Stimulated activated memory B cell treated with anti-CD40 and anti-IgM and Interleukin-4, amounts not matched to agents 10 μg/mL and 1 μg/mL and 100 μg/mL, for 72 hours (primary cell): ENCODE measurements around the gene CLDN6.
A peak's percentile ranks its signal among the peaks of the same experiment; 100 is the strongest.
"Not testable (repeated sequence)": the region's sequence is repeated elsewhere in the genome, so short reads cannot be mapped to it uniquely, and the experiment has no call there.

ENCODE experiments used
- ATAC-seq: fragments of 150-1000 bp; cut with Tn5 transposase; 2 replicates; pipeline ENCODE4 v1.10.0; 2021
- H3K27ac Mint-ChIP-seq: one replicate; pipeline ENCODE4 v1.8.0; 2022; ENCODE audit warnings: mild to moderate bottlenecking, mixed read lengths
- H3K27me3 Mint-ChIP-seq: one replicate; pipeline ENCODE4 v1.8.0; 2022; ENCODE audit warnings: mixed read lengths
- H3K36me3 Mint-ChIP-seq: one replicate; pipeline ENCODE4 v1.8.0; 2022; ENCODE audit warnings: mixed read lengths
- H3K4me1 Mint-ChIP-seq: one replicate; pipeline ENCODE4 v1.8.0; 2022; ENCODE audit warnings: mixed read lengths
- H3K4me3 Mint-ChIP-seq: one replicate; pipeline ENCODE4 v1.8.0; 2022; ENCODE audit warnings: mild to moderate bottlenecking, moderate library complexity, mixed read lengths
- H3K9me3 Mint-ChIP-seq: one replicate; pipeline ENCODE4 v1.8.0; 2022; ENCODE audit warnings: mixed read lengths

The CLDN6 gene

GRCh38 chr16:3056336-3057180, 38.6 kb upstream of the CLDN6 start:
- H3K4me1 Mint-ChIP-seq = peaks cover 30% of the 10 kb centered on the region
- no peak for ATAC-seq

DNA sequence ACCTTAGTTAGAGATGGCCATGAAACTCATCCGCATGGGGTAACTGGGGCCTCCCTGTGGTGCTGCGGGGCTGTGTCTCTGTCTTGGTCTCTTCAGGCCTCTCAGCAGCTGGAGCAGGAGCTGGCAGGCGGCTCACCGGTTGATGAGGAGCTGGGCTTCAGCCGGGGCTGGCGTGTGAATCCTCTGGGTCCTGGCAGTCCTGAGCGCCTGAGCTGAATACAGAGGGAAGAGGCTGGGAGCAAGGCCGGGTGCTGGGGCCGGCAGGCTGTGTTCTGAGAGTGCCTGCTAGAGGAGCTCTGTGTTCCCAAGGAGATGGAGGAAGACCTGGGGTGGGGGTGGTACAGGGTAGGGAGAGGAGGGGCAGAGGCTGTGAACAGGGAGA, 37.7 kb upstream of the CLDN6 start:
- ATAC-seq, H3K9me3 Mint-ChIP-seq, H3K27me3 Mint-ChIP-seq, H3K27ac Mint-ChIP-seq, H3K36me3 Mint-ChIP-seq, H3K4me3 Mint-ChIP-seq: not testable (repeated sequence)
- peaks cover 30% of the 10 kb centered on the region for H3K4me1 Mint-ChIP-seq

More at GRCh38 chr16:3056336-3057180, 38.6 kb upstream of the CLDN6 start:
- no peaks in the 10 kb centered on the region for H3K9me3 Mint-ChIP-seq
- peaks cover 9% of the 10 kb centered on the region for H3K36me3 Mint-ChIP-seq
- H3K27me3 Mint-ChIP-seq = no peaks in the 10 kb centered on the region
- no peak overlapping the region for H3K4me3 Mint-ChIP-seq
- H3K27ac Mint-ChIP-seq = no peak overlapping the region

- Mint-ChIP-seq H3K27ac (no peak overlapping the region), H3K9me3 (no peaks in the 10 kb centered on the region), H3K4me3 (no peak overlapping the region), H3K36me3 (peaks cover 9% of the 10 kb centered on the region), H3K27me3 (no peaks in the 10 kb centered on the region), H3K4me1 (peaks cover 30% of the 10 kb centered on the region)
- no peak for ATAC-seq
Observed at GRCh38 chr16:3054965-3055733, 37.2 kb upstream of the CLDN6 start.

- not testable (repeated sequence) for H3K36me3 Mint-ChIP-seq, H3K27ac Mint-ChIP-seq, ATAC-seq, H3K4me3 Mint-ChIP-seq, H3K9me3 Mint-ChIP-seq
- Mint-ChIP-seq H3K4me1 (peaks cover 26% of the 10 kb centered on the region), H3K27me3 (peaks cover 12% of the 10 kb centered on the region)
Observed at GRCh38 chr16:3053330-3053710, 35.3 kb upstream of the CLDN6 start.

DNA sequence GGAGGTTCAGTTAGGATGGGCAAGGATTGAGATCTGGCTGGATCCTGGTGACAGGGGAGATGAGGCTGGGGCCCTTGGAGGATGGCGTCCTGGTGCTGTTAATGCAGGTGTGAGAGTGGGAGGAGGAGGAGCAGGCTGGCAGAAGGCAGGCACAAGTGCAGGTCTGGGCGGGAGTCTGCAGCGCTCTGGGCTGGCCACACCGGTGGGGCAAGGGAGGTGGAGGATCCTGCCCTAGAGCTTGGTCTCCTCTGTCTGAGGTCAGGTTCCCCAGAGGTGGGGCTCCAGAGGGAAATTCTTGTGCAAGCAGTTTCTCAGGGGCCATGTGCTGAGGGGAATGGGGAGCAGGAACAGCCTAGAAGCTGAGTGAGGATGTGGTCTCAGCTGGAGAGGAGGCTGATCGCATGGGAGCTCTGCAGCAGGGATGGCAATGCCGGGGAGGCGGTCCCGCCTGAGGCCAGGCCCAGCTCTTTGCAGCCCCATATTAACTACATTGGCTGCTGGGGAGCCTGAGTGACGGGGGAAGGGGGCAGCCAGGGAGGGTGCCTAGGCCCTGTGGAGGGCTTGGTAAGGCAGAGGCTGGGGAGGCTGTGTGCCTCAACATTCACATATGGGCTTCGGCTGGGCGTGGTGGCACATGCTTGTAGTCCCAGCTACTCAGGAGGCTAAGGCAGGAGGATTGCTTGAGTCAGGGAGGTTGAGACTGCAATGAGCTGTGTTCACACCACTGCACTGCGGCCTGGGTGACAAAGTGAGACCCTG, 34.8 kb upstream of the CLDN6 start:
- not testable (repeated sequence) for ATAC-seq, H3K36me3 Mint-ChIP-seq, H3K9me3 Mint-ChIP-seq, H3K27ac Mint-ChIP-seq, H3K4me3 Mint-ChIP-seq
- peaks cover 18% of the 10 kb centered on the region for H3K27me3 Mint-ChIP-seq
- H3K4me1 Mint-ChIP-seq = peaks cover 29% of the 10 kb centered on the region

- Mint-ChIP-seq H3K4me1 (peaks cover 29% of the 10 kb centered on the region), H3K36me3 (peaks cover 9% of the 10 kb centered on the region), H3K4me3 (no peak overlapping the region), H3K27me3 (peaks cover 18% of the 10 kb centered on the region), H3K27ac (no peak overlapping the region), H3K9me3 (no peaks in the 10 kb centered on the region)
- no peak for ATAC-seq
Observed at GRCh38 chr16:3051494-3051893, 33.5 kb upstream of the CLDN6 start.

- Mint-ChIP-seq H3K4me3 (no peak overlapping the region), H3K4me1 (peaks cover 30% of the 10 kb centered on the region), H3K36me3 (peaks cover 9% of the 10 kb centered on the region), H3K9me3 (no peaks in the 10 kb centered on the region), H3K27me3 (peaks cover 18% of the 10 kb centered on the region), H3K27ac (no peak overlapping the region)
- ATAC-seq = no peak
Observed at GRCh38 chr16:3051009-3051408, 33.0 kb upstream of the CLDN6 start.

GRCh38 chr16:3050487-3050886, 32.5 kb upstream of the CLDN6 start:
- H3K9me3 Mint-ChIP-seq = no peaks in the 10 kb centered on the region
- H3K36me3 Mint-ChIP-seq = peaks cover 9% of the 10 kb centered on the region
- H3K4me1 Mint-ChIP-seq = peaks cover 30% of the 10 kb centered on the region
- peaks cover 21% of the 10 kb centered on the region for H3K27me3 Mint-ChIP-seq
- H3K4me3 Mint-ChIP-seq = no peak overlapping the region
- ATAC-seq = no peak
- H3K27ac Mint-ChIP-seq = no peak overlapping the region

GRCh38 chr16:3049921-3050481, 32.0 kb upstream of the CLDN6 start:
- Mint-ChIP-seq H3K4me1 (peaks cover 30% of the 10 kb centered on the region), H3K27ac (no peak overlapping the region), H3K36me3 (peaks cover 9% of the 10 kb centered on the region), H3K27me3 (peaks cover 26% of the 10 kb centered on the region), H3K4me3 (no peak overlapping the region), H3K9me3 (no peaks in the 10 kb centered on the region)
- no peak for ATAC-seq

DNA sequence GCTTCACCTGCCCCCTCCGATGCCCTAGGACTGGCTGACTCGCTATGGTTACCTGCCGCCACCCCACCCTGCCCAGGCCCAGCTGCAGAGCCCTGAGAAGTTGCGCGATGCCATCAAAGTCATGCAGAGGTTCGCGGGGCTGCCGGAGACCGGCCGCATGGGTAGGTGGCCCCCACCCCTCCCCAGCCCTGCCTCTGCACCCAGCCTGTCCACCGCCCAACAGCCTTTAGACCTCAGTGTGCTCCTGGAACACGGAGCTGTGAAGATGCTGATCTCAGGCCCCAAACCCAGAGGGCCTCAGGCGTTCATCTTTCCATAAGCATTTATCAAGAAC, 29.4 kb upstream of the CLDN6 start:
- Mint-ChIP-seq H3K27me3 (peaks cover 50% of the 10 kb centered on the region), H3K27ac (no peak overlapping the region), H3K4me3 (no peak overlapping the region), H3K4me1 (peaks cover 23% of the 10 kb centered on the region), H3K36me3 (no peaks in the 10 kb centered on the region), H3K9me3 (no peaks in the 10 kb centered on the region)
- no peak for ATAC-seq

GRCh38 chr16:3046641-3047386, 28.8 kb upstream of the CLDN6 start:
- Mint-ChIP-seq H3K4me3 (peak overlapping the region; percentile 15), H3K4me1 (peaks cover 23% of the 10 kb centered on the region), H3K27me3 (peaks cover 50% of the 10 kb centered on the region), H3K9me3 (no peaks in the 10 kb centered on the region), H3K36me3 (no peaks in the 10 kb centered on the region), H3K27ac (no peak overlapping the region)
- no peak for ATAC-seq

DNA sequence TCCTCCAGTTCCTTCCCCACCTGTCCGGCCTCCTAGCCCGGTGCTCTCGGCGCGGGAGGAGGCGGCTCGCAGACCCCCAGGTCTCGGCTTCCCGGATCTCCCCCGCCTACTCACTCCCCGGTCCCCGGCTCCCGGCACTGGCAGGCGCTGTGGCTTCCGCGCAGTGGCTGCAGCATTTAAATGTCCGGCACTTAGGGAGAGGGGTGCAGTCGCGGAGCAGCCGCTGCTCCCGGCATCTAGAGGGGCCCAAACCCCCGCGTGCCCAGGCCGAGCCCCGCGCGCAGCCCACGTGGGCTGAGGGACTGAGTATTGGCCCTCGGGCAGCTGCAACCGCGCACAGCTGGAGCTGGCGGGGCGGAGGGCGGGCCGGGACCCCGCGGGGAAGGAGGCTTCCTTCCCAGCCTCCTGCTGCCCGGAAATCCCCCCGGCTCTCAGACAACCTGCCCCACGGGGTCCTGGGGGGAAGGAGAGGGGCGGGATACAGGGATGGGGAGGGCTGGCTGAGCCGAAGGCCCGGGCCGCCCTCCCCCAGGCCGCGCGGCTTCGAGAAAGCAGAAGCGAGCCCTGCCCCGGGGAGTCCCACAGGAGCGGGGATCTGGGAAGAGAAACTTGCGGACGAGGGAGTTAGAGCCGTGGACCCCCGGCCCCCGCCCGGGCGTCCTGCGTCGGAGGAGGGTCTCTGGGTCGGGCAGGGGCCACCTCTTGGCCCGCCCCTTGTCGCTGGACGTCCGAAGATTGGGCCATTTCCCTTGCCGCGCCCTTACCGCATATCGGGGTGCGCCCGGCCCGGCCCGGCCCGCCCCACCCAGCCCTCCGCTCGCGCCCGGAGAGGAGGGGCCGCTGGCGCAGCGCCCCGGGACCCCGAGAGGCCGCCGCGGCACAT, 28.0 kb upstream of the CLDN6 start, which contains the start of gene MMP25:
MMP25 (plus strand) TSS at position 804 of the 883 bp plus-strand sequence. CDS start 357 bp downstream, outside the sequence.
- H3K4me1 Mint-ChIP-seq = peaks cover 23% of the 10 kb centered on the region
- peak within 1 kb of the TSS; percentile 70 for H3K4me3 Mint-ChIP-seq
- no peak within 1 kb of the TSS for H3K27ac Mint-ChIP-seq
- H3K9me3 Mint-ChIP-seq = no peaks in the 10 kb centered on the region
- peak; percentile 84 for ATAC-seq
- peaks cover 54% of the 10 kb centered on the region for H3K27me3 Mint-ChIP-seq
- H3K36me3 Mint-ChIP-seq = no peaks in the 10 kb centered on the region

- ATAC-seq = no peak
- H3K9me3 Mint-ChIP-seq = no peaks in the 10 kb centered on the region
- peaks cover 23% of the 10 kb centered on the region for H3K4me1 Mint-ChIP-seq
- H3K36me3 Mint-ChIP-seq = no peaks in the 10 kb centered on the region
- peak overlapping the region; percentile 70 for H3K4me3 Mint-ChIP-seq
- H3K27me3 Mint-ChIP-seq = peaks cover 67% of the 10 kb centered on the region
- H3K27ac Mint-ChIP-seq = peak overlapping the region; percentile 18
Observed at GRCh38 chr16:3044708-3045107, 26.7 kb upstream of the CLDN6 start.

DNA sequence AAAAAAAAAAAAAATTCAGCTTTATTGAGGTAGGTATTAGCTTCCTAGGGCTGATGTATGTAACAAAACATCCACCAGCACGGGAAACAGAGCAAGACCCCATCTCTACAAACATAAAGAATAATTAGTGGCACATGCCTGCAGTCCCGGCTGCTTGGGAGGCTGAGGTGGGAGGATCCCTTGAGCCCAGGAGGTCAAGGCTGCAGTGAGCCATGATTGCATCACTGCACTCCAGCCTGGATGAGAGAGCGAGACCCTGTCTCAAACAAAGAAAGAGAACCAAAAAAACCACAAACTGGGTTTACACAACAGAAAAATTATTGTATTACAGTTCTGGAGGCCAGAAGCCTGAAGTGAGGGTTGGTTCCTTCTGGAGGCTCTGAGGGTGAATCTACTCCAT, 24.4 kb upstream of the CLDN6 start:
- H3K27ac Mint-ChIP-seq = no peak overlapping the region
- H3K9me3 Mint-ChIP-seq = no peaks in the 10 kb centered on the region
- H3K4me1 Mint-ChIP-seq = peaks cover 17% of the 10 kb centered on the region
- peaks cover 71% of the 10 kb centered on the region for H3K27me3 Mint-ChIP-seq
- no peak overlapping the region for H3K4me3 Mint-ChIP-seq
- no peak for ATAC-seq
- H3K36me3 Mint-ChIP-seq = no peaks in the 10 kb centered on the region
